Left ventricle myocardium inferior (tissue), 1 donor: ENCODE results near the gene PRSS21. TPM values are rescaled to one million over a fixed set of nuclear protein-coding genes. Genes with fewer than 3 reads are reported as not detected.
A peak's percentile ranks its signal among the peaks of the same experiment; 100 is the strongest.

Experiments used
- DNase-seq: peaks from one replicate; pipeline ENCODE4 v3.0.0-alpha.2; 2020
- H3K27ac ChIP-seq: fragments of 200-600 bp; replicated peaks from 2 replicates; pipeline ENCODE4 v1.8.0; 2021
- H3K27me3 ChIP-seq: fragments of 200-600 bp; 2 replicates; pipeline ENCODE4 v1.8.0; 2021; ENCODE audit warnings: low read depth
- H3K36me3 ChIP-seq: fragments of 200-600 bp; 2 replicates; pipeline ENCODE4 v1.8.0; 2021
- H3K4me1 ChIP-seq: fragments of 200-600 bp; 2 replicates; pipeline ENCODE4 v1.8.0; 2021
- H3K4me3 ChIP-seq: fragments of 200-600 bp; 2 replicates; pipeline ENCODE4 v1.8.0; 2021; ENCODE audit warnings: mild to moderate bottlenecking, moderate library complexity
- H3K9me3 ChIP-seq: fragments of 200-600 bp; replicated peaks from 2 replicates; pipeline ENCODE4 v1.8.0; 2021
- CTCF ChIP-seq: fragments of 200-600 bp; IDR thresholded peaks from 2 replicates; pipeline ENCODE4 v1.8.0; 2021; ENCODE audit warnings: antibody characterized with exemption, mild to moderate bottlenecking, borderline replicate concordance
- intact Hi-C: fragments of 100-400 bp; cut with micrococcal nuclease; formaldehyde crosslinking; loops from one replicate; pipeline ENCODE4 v1.11.0; 2022
- total RNA-seq: library from RNA; stranded (reverse); fragmentation: NEBNext Ultra II Directional; extraction: Animal tissue kit (Norgen Biotek cat#: 25700); gene quantifications from one replicate; pipeline ENCODE4 v1.2.1, GENCODE V29; 2021
- donor health status: DM: no; HTN: yes; CAD: no; lungs with severe emphysema.

The PRSS21 gene
- total RNA-seq, 1 donor from 2014 or later = not detected

DNA sequence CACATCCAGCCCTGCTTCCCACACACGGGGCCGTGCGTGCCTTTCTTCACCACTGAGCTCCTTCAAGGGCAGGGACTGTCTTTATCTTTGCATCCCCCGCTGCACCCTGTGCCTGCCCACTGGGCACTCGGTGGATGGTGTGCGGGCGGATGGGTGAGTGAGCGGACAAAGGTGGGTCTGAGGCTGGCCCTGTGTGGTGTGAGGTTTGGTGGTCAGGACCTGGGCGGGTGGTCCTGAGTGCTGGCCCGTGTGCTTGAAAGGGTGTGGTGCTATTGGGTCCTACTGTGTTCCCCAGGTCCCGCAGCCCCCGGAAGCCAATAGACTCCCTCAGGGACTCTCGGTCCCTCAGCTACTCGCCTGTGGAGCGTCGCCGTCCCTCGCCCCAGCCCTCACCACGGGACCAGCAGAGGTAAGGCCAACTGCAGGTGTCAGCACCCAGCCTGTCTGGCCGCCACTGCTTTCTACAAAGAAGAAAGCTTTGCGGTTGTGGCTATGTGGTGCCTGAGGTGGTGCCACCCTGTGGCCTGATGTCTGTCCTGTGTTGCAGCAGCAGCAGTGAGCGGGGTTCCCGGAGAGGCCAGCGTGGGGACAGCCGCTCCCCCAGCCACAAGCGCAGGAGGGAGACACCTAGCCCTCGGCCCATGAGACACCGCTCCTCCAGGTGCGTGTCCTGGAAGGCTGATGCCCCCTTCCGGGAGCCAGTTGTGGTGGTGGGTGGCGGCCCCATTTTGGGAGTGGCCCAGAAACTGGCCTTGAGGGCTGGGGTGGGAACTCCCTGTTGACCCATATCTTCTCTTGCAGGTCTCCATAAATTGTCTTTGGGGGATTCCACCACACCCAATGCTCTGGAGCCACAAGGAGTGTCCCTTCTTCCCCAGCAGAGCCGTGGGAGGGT, 46.7 kb upstream of the PRSS21 start:
- no peak for DNase-seq
- Histone ChIP-seq H3K27ac (peak overlapping the region; percentile 38), H3K36me3 (peaks cover 98% of the 10 kb centered on the region), H3K9me3 (no peaks in the 10 kb centered on the region), H3K4me3 (no peak overlapping the region), H3K27me3 (no peaks in the 10 kb centered on the region), H3K4me1 (peaks cover 61% of the 10 kb centered on the region)
- intact Hi-C loops = no loop called here
- no peak for TF ChIP-seq CTCF

- DNase-seq = no peak
- no peak overlapping the region for H3K4me3 ChIP-seq
- peaks cover 85% of the 10 kb centered on the region for H3K36me3 ChIP-seq
- H3K27me3 ChIP-seq = no peaks in the 10 kb centered on the region
- no peak for TF ChIP-seq CTCF
- H3K4me1 ChIP-seq = peaks cover 74% of the 10 kb centered on the region
- H3K9me3 ChIP-seq = no peaks in the 10 kb centered on the region
- H3K27ac ChIP-seq = no peak overlapping the region
- intact Hi-C loops = no loop called here
Measured at GRCh38 chr16:2771496-2772402, 45.3 kb upstream of the PRSS21 start.

- H3K9me3 ChIP-seq = no peaks in the 10 kb centered on the region
- H3K36me3 ChIP-seq = peaks cover 68% of the 10 kb centered on the region
- H3K27ac ChIP-seq = no peak overlapping the region
- no peak for TF ChIP-seq CTCF
- no peak overlapping the region for H3K4me3 ChIP-seq
- no peak for DNase-seq
- intact Hi-C loops = no loop called here
- H3K27me3 ChIP-seq = no peaks in the 10 kb centered on the region
- peaks cover 72% of the 10 kb centered on the region for H3K4me1 ChIP-seq
Measured at GRCh38 chr16:2773188-2773968, 43.7 kb upstream of the PRSS21 start.

GRCh38 chr16:2774161-2774891, 42.7 kb upstream of the PRSS21 start:
- intact Hi-C loops = no loop called here
- Histone ChIP-seq H3K27me3 (no peaks in the 10 kb centered on the region), H3K4me1 (peaks cover 72% of the 10 kb centered on the region), H3K27ac (no peak overlapping the region), H3K36me3 (peaks cover 59% of the 10 kb centered on the region), H3K9me3 (no peaks in the 10 kb centered on the region), H3K4me3 (no peak overlapping the region)
- TF ChIP-seq CTCF = no peak
- DNase-seq = no peak
